ENCODE measurements around the gene MARCOL. TPM values are rescaled to one million over a fixed set of nuclear protein-coding genes. Genes with fewer than 3 reads are reported as not detected.

The MARCOL gene
- not detected in 2 replicates for total RNA-seq

GRCh38 chr5:148238418-148238794, at the start of gene MARCOL:
Gene MARCOL (plus strand): TSS chr5:148238525. CDS start chr5:148238598, 73 bp downstream.

GRCh38 chr5:148202531-148203203, 35.7 kb upstream of the MARCOL start, which contains the start of gene SPINK6:
Gene SPINK6 (plus strand): TSS chr5:148203042. CDS start chr5:148203097, 55 bp downstream.

GRCh38 chr5:148268566-148268965, 30.2 kb downstream of the MARCOL start, which contains the start of gene SPINK13:
Gene SPINK13 (plus strand): TSS chr5:148268794. CDS start chr5:148270073, 1,279 bp downstream.

Other genes with a start within 250 kb of the MARCOL start
- gene SPINK5, start 174.5 kb upstream of the MARCOL start, total RNA-seq, result 5.5 and 14.1 TPM in 2 replicates
- gene SPINK14, start 70.0 kb upstream of the MARCOL start, total RNA-seq, result not detected in 2 replicates
- not detected in 2 replicates for gene SPINK6, start 35.5 kb upstream of the MARCOL start, total RNA-seq
- gene SPINK13, start 30.3 kb downstream of the MARCOL start, total RNA-seq, result not detected in 2 replicates
- 2.9 and 4.3 TPM in 2 replicates for gene SPINK7, start 73.9 kb downstream of the MARCOL start, total RNA-seq
- gene SPINK9, start 97.0 kb downstream of the MARCOL start, total RNA-seq, result not detected in 2 replicates
- gene FBXO38, start 145.4 kb downstream of the MARCOL start, total RNA-seq, result 41.1 and 48.7 TPM in 2 replicates